T follicular helper cell (primary cell): ENCODE data around the gene KRTAP10-3.

Source experiments
- DNase-seq: peaks from one replicate; pipeline ENCODE4 v3.0.0-alpha.2; 2020; ENCODE audit warnings: low read depth

The KRTAP10-3 gene

GRCh38 chr21:44517175-44517899 is 41.3 kb downstream of the KRTAP10-3 start:
- DNase-seq: no peak

- DNase-seq: no peak
Measured at GRCh38 chr21:44516828-44517174, 41.8 kb downstream of the KRTAP10-3 start.

GRCh38 chr21:44516342-44516741 is 42.3 kb downstream of the KRTAP10-3 start:
- no peak for DNase-seq

- DNase-seq: no peak
Measured at GRCh38 chr21:44515359-44516165, 43.0 kb downstream of the KRTAP10-3 start.

GRCh38 chr21:44514746-44515358 is 43.7 kb downstream of the KRTAP10-3 start:
- DNase-seq: no peak

- DNase-seq: no peak
Measured at GRCh38 chr21:44514218-44514520, 44.4 kb downstream of the KRTAP10-3 start.

GRCh38 chr21:44513389-44514217 is 45.0 kb downstream of the KRTAP10-3 start:
- no peak for DNase-seq

- DNase-seq: no peak
Measured at GRCh38 chr21:44512496-44513388, 45.9 kb downstream of the KRTAP10-3 start.

- DNase-seq: no peak
Measured at GRCh38 chr21:44511938-44512275, 46.7 kb downstream of the KRTAP10-3 start.

- no peak for DNase-seq
Measured at GRCh38 chr21:44511219-44511937, 47.2 kb downstream of the KRTAP10-3 start.

GRCh38 chr21:44510508-44511218 is 47.9 kb downstream of the KRTAP10-3 start:
- peak; percentile 79 for DNase-seq

- DNase-seq: no peak
Measured at GRCh38 chr21:44510109-44510507, 48.5 kb downstream of the KRTAP10-3 start.

GRCh38 chr21:44509539-44509938 is 49.1 kb downstream of the KRTAP10-3 start:
- DNase-seq: no peak

- DNase-seq: no peak
Measured at GRCh38 chr21:44508711-44509445, 49.7 kb downstream of the KRTAP10-3 start.

GRCh38 chr21:44508426-44508710 is 50.2 kb downstream of the KRTAP10-3 start:
- DNase-seq: no peak
